Lower leg skin (tissue), 3 donors: ENCODE measurements around the gene ADCYAP1R1.

Experiments
- POLR2A ChIP-seq, 2 donors: fragments of 450-650 bp; IDR thresholded peaks; one replicate each; pipeline ENCODE4 v1.6.1; 2016 to 2017; ENCODE audit warnings: antibody characterized with exemption in 2 of 2, mild to moderate bottlenecking in 1 of 2, moderate library complexity in 1 of 2
- TF ChIP-seq, protein P1 (sequence below), 3 donors: fragments of 450-650 bp; IDR thresholded peaks; one replicate each; pipeline ENCODE4 v1.5.1; 2016; ENCODE audit warnings: antibody characterized with exemption in 3 of 3, mild to moderate bottlenecking in 3 of 3, moderate library complexity in 2 of 3

DNA sequence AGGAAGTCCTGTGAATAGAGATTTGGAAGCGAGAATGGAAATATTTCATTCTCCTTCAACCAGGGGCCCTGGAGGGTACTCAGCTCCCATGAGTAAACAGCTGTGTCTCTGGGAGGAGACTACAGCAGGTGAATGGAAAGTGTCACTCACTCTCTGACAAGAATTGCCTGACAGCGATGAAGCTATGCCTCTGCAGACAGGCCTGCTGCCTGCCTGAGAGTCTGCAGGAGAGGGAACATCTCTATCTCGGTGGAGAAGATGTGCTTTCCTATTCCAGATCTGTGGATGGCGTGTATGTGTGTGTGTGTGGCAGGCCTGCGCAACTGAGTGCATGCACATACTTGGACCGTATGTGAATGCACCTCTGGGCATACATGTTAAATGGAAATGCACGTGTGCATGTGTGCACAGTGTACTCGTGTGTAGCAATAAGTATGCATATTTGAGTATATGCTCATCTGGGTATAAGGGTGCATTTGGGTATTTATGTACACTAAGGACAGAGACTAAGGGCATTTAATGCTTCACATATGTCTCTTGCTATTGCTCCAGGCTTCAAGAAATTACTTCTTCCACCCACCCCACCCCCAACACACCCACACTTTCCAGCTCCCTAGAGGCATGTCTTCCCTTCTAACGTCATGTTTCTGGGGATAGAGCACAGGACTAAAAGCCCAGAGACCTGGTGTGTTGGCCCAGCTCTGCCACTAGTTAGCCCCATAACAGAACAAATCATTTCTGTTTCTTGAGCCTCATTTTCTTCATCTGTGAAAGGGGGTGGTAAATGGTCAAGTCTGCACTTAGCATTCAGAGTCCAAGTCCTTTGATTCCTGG lies 4.6 kb upstream of the ADCYAP1R1 start:
- TF ChIP-seq, protein P1, sequence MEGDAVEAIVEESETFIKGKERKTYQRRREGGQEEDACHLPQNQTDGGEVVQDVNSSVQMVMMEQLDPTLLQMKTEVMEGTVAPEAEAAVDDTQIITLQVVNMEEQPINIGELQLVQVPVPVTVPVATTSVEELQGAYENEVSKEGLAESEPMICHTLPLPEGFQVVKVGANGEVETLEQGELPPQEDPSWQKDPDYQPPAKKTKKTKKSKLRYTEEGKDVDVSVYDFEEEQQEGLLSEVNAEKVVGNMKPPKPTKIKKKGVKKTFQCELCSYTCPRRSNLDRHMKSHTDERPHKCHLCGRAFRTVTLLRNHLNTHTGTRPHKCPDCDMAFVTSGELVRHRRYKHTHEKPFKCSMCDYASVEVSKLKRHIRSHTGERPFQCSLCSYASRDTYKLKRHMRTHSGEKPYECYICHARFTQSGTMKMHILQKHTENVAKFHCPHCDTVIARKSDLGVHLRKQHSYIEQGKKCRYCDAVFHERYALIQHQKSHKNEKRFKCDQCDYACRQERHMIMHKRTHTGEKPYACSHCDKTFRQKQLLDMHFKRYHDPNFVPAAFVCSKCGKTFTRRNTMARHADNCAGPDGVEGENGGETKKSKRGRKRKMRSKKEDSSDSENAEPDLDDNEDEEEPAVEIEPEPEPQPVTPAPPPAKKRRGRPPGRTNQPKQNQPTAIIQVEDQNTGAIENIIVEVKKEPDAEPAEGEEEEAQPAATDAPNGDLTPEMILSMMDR (IDR thresholded peaks at IDR 0.05): no peak
- no peak for TF ChIP-seq POLR2A (IDR thresholded peaks at IDR 0.05)
